ENCODE data around the gene TEX2.

Gene TEX2

GRCh38 chr17:64263000-64263766, at the start of gene TEX2:
TEX2 (minus strand) TSS chr17:64263260; CDS start chr17:64214217, 49,043 bp downstream.
- in situ Hi-C loops (cut with MboI; ENCODE audit: low sequenced_read_pairs): no loop called here

- in situ Hi-C loops (cut with MboI; ENCODE audit: low sequenced_read_pairs): loop anchor here (10.0 kb wide), 1 partner anchor 185 kb away; the partner anchor contains the start of gene POLG2
These were observed 46.6 kb upstream of the TEX2 start for GRCh38 chr17:64309710-64310109.

GRCh38 chr17:64309021-64309420, 46.0 kb upstream of the TEX2 start:
- in situ Hi-C loops (cut with MboI; ENCODE audit: low sequenced_read_pairs): loop anchor here (10.0 kb wide), 1 partner anchor 186 kb away; the partner anchor contains the start of gene POLG2

- in situ Hi-C loops (cut with MboI; ENCODE audit: low sequenced_read_pairs): loop anchor here (10.0 kb wide), 1 partner anchor 188 kb away; the partner anchor contains the start of gene POLG2
These were observed 43.9 kb upstream of the TEX2 start for GRCh38 chr17:64306850-64307463.

- in situ Hi-C loops (cut with MboI; ENCODE audit: low sequenced_read_pairs): loop anchor here (10.0 kb wide), 1 partner anchor 190 kb away; the partner anchor contains the start of gene POLG2
These were observed 41.5 kb upstream of the TEX2 start for GRCh38 chr17:64304551-64304950.

GRCh38 chr17:64300699-64300965, 37.6 kb upstream of the TEX2 start:
- in situ Hi-C loops (cut with MboI; ENCODE audit: low sequenced_read_pairs): loop anchor here (10.0 kb wide), 1 partner anchor 194 kb away; the partner anchor contains the start of gene POLG2

GRCh38 chr17:64297467-64298088, 34.5 kb upstream of the TEX2 start:
- in situ Hi-C loops (cut with MboI; ENCODE audit: low sequenced_read_pairs): loop anchor here (25.0 kb wide), 2 partner anchors 260 to 385 kb away; partner anchors contain the start of genes CSHL1 and GH1

- in situ Hi-C loops (cut with MboI; ENCODE audit: low sequenced_read_pairs): loop anchor here (25.0 kb wide), 2 partner anchors 259 to 384 kb away; partner anchors contain the start of genes CSHL1 and GH1
These were observed 33.2 kb upstream of the TEX2 start for GRCh38 chr17:64296246-64296645.

- in situ Hi-C loops (cut with MboI; ENCODE audit: low sequenced_read_pairs): loop anchor here (25.0 kb wide), 2 partner anchors 258 to 383 kb away; partner anchors contain the start of genes CSHL1 and GH1
These were observed 32.1 kb upstream of the TEX2 start for GRCh38 chr17:64295146-64295545.

GRCh38 chr17:64291268-64291851, 28.3 kb upstream of the TEX2 start:
- in situ Hi-C loops (cut with MboI; ENCODE audit: low sequenced_read_pairs): loop anchor here (25.0 kb wide), 2 partner anchors 254 to 379 kb away; partner anchors contain the start of genes CSHL1 and GH1

GRCh38 chr17:64289741-64290141, 26.7 kb upstream of the TEX2 start:
- in situ Hi-C loops (cut with MboI; ENCODE audit: low sequenced_read_pairs): loop anchor here (25.0 kb wide), 2 partner anchors 252 to 377 kb away; partner anchors contain the start of genes CSHL1 and GH1

- in situ Hi-C loops (cut with MboI; ENCODE audit: low sequenced_read_pairs): loop anchor here (25.0 kb wide), 2 partner anchors 245 to 370 kb away; partner anchors contain the start of genes CSHL1 and GH1
These were observed 19.7 kb upstream of the TEX2 start for GRCh38 chr17:64282753-64283080.

- in situ Hi-C loops (cut with MboI; ENCODE audit: low sequenced_read_pairs): loop anchor here (25.0 kb wide), 2 partner anchors 245 to 370 kb away; partner anchors contain the start of genes CSHL1 and GH1
These were observed 19.1 kb upstream of the TEX2 start for GRCh38 chr17:64281962-64282752.

- in situ Hi-C loops (cut with MboI; ENCODE audit: low sequenced_read_pairs): loop anchor here (10.0 to 25.0 kb wide), 3 partner anchors 134 to 366 kb away; partner anchors contain the start of genes CSHL1 and GH1
These were observed 15.6 kb upstream of the TEX2 start for GRCh38 chr17:64278614-64279013.

GRCh38 chr17:64277831-64278562, 14.9 kb upstream of the TEX2 start:
- in situ Hi-C loops (cut with MboI; ENCODE audit: low sequenced_read_pairs): loop anchor here (10.0 to 25.0 kb wide), 3 partner anchors 133 to 366 kb away; partner anchors contain the start of genes CSHL1 and GH1

- in situ Hi-C loops (cut with MboI; ENCODE audit: low sequenced_read_pairs): loop anchor here (10.0 to 25.0 kb wide), 3 partner anchors 132 to 365 kb away; partner anchors contain the start of genes CSHL1 and GH1
These were observed 14.0 kb upstream of the TEX2 start for GRCh38 chr17:64276961-64277505.

- in situ Hi-C loops (cut with MboI; ENCODE audit: low sequenced_read_pairs): loop anchor here (10.0 to 25.0 kb wide), 3 partner anchors 130 to 363 kb away; partner anchors contain the start of genes CSHL1 and GH1
These were observed 12.0 kb upstream of the TEX2 start for GRCh38 chr17:64275016-64275415.

GRCh38 chr17:64273006-64273405, 9.9 kb upstream of the TEX2 start:
- in situ Hi-C loops (cut with MboI; ENCODE audit: low sequenced_read_pairs): loop anchor here (10.0 kb wide), 1 partner anchor 128 kb away; no protein-coding TSS in a partner anchor

Measured in HL-60/S4 treated with retinoic acid at 250 ng/mL for 4 days and 3 days (cell line).